ENCODE results near the gene SLC38A2. TPM values are rescaled to one million over a fixed set of nuclear protein-coding genes. Genes with fewer than 3 reads are reported as not detected.
A peak's percentile ranks its signal among the peaks of the same experiment; 100 is the strongest.

SLC38A2 gene
- total RNA-seq, 1 donor from 2014 or later, result 262 TPM

GRCh38 chr12:46370380-46370734, 2.2 kb downstream of the SLC38A2 start:
- peaks cover 5% of the 10 kb centered on the region for H3K36me3 Mint-ChIP-seq (ENCODE audit: unreplicated experiment)
- H3K27me3 Mint-ChIP-seq (ENCODE audit: unreplicated experiment), result peaks cover 15% of the 10 kb centered on the region
- H3K27ac Mint-ChIP-seq (ENCODE audit: unreplicated experiment), result peak overlapping the region; percentile 99
- peaks cover 20% of the 10 kb centered on the region for H3K4me1 Mint-ChIP-seq (ENCODE audit: low read depth, unreplicated experiment)
- H3K9me3 Mint-ChIP-seq (ENCODE audit: unreplicated experiment), result peaks cover 19% of the 10 kb centered on the region
- TF ChIP-seq CTCF (IDR thresholded peaks at IDR 0.05; ENCODE audit: partially characterized antibody, unreplicated experiment), result no peak
- no peak for DNase-seq
- H3K4me3 Mint-ChIP-seq (ENCODE audit: unreplicated experiment), result peak overlapping the region; percentile 95

GRCh38 chr12:46369474-46370379, 2.8 kb downstream of the SLC38A2 start:
- Mint-ChIP-seq H3K27me3 (ENCODE audit: unreplicated experiment) (peaks cover 15% of the 10 kb centered on the region), H3K36me3 (ENCODE audit: unreplicated experiment) (peaks cover 5% of the 10 kb centered on the region), H3K27ac (ENCODE audit: unreplicated experiment) (no peak overlapping the region), H3K4me3 (ENCODE audit: unreplicated experiment) (peak overlapping the region; percentile 95), H3K9me3 (ENCODE audit: unreplicated experiment) (peaks cover 19% of the 10 kb centered on the region), H3K4me1 (ENCODE audit: low read depth, unreplicated experiment) (peaks cover 20% of the 10 kb centered on the region)
- TF ChIP-seq CTCF (IDR thresholded peaks at IDR 0.05; ENCODE audit: partially characterized antibody, unreplicated experiment), result no peak
- no peak for DNase-seq

GRCh38 chr12:46369095-46369473, 3.5 kb downstream of the SLC38A2 start:
- Mint-ChIP-seq H3K9me3 (ENCODE audit: unreplicated experiment) (peaks cover 19% of the 10 kb centered on the region), H3K4me3 (ENCODE audit: unreplicated experiment) (peak overlapping the region; percentile 95), H3K36me3 (ENCODE audit: unreplicated experiment) (peaks cover 5% of the 10 kb centered on the region), H3K27ac (ENCODE audit: unreplicated experiment) (no peak overlapping the region), H3K4me1 (ENCODE audit: low read depth, unreplicated experiment) (peaks cover 18% of the 10 kb centered on the region), H3K27me3 (ENCODE audit: unreplicated experiment) (peaks cover 15% of the 10 kb centered on the region)
- no peak for DNase-seq
- no peak for TF ChIP-seq CTCF (IDR thresholded peaks at IDR 0.05; ENCODE audit: partially characterized antibody, unreplicated experiment)

- peak overlapping the region; percentile 75 for H3K4me3 Mint-ChIP-seq (ENCODE audit: unreplicated experiment)
- peaks cover 17% of the 10 kb centered on the region for H3K9me3 Mint-ChIP-seq (ENCODE audit: unreplicated experiment)
- no peak for DNase-seq
- H3K36me3 Mint-ChIP-seq (ENCODE audit: unreplicated experiment), result peaks cover 5% of the 10 kb centered on the region
- H3K27me3 Mint-ChIP-seq (ENCODE audit: unreplicated experiment), result peaks cover 15% of the 10 kb centered on the region
- H3K27ac Mint-ChIP-seq (ENCODE audit: unreplicated experiment), result no peak overlapping the region
- peaks cover 14% of the 10 kb centered on the region for H3K4me1 Mint-ChIP-seq (ENCODE audit: low read depth, unreplicated experiment)
- TF ChIP-seq CTCF (IDR thresholded peaks at IDR 0.05; ENCODE audit: partially characterized antibody, unreplicated experiment), result no peak
These were observed 3.9 kb downstream of the SLC38A2 start for GRCh38 chr12:46368684-46369083.

GRCh38 chr12:46368138-46368537, 4.4 kb downstream of the SLC38A2 start:
- Mint-ChIP-seq H3K36me3 (ENCODE audit: unreplicated experiment) (peaks cover 5% of the 10 kb centered on the region), H3K9me3 (ENCODE audit: unreplicated experiment) (peaks cover 17% of the 10 kb centered on the region), H3K27me3 (ENCODE audit: unreplicated experiment) (peaks cover 13% of the 10 kb centered on the region), H3K4me3 (ENCODE audit: unreplicated experiment) (peak overlapping the region; percentile 75), H3K27ac (ENCODE audit: unreplicated experiment) (no peak overlapping the region), H3K4me1 (ENCODE audit: low read depth, unreplicated experiment) (peaks cover 11% of the 10 kb centered on the region)
- no peak for DNase-seq
- TF ChIP-seq CTCF (IDR thresholded peaks at IDR 0.05; ENCODE audit: partially characterized antibody, unreplicated experiment), result no peak
